DND-41 (cell line): ENCODE measurements around the gene ASB1.

ENCODE experiments used
- CTCF ChIP-seq: IDR thresholded peaks from 2 replicates; pipeline ENCODE4 v1.5.1; 2012; ENCODE audit warnings: borderline replicate concordance, low read length, moderate library complexity, mild to moderate bottlenecking; ENCODE audit not compliant: poor library complexity, severe bottlenecking; ENCODE audit errors: extremely low read depth
- EZH2 ChIP-seq: IDR thresholded peaks from 3 replicates; pipeline ENCODE4 v1.6.1; 2012; ENCODE audit warnings: borderline replicate concordance, low read depth, mild to moderate bottlenecking, moderate library complexity, low read length, inconsistent platforms; ENCODE audit not compliant: severe bottlenecking

GRCh38 chr2:238494573-238494961 lies 67.8 kb downstream of the ASB1 start:
- TF ChIP-seq EZH2, result no peak
- TF ChIP-seq CTCF, result no peak
